OCI-LY7 (cell line): Measurements from ENCODE around the gene RELN. TPM values are rescaled to one million over a fixed set of nuclear protein-coding genes. Genes with fewer than 3 reads are reported as not detected.
"Not testable (repeated sequence)": the region's sequence is repeated elsewhere in the genome, so short reads cannot be mapped to it uniquely, and the experiment has no call there.

ENCODE experiments used
- BruUV-seq: library from RNA; stranded (reverse); fragments of 400-500 nt; replicated peaks from 2 replicates; lab custom pipeline; 2021; lab: Mats Ljungman, UMichigan
- CTCF ChIA-PET: fragments of 300-600 bp; sonication (Branson Sonifier 250); formaldehyde crosslinking; loops from one replicate; lab custom pipeline; 2022; ENCODE audit warnings: antibody characterized with exemption; ENCODE audit not compliant: unreplicated experiment; lab: Charles Lee
- POLR2A ChIA-PET: fragments of 300-600 bp; sonication (Branson Sonifier 250); formaldehyde crosslinking; loops from one replicate; lab custom pipeline; 2022; ENCODE audit warnings: antibody characterized with exemption; lab: Charles Lee
- DNase-seq: peaks from one replicate; pipeline ENCODE4 v3.0.0-alpha.2; 2015; ENCODE audit warnings: low spot score
- H2AFZ ChIP-seq: fragments of 200-600 bp; sonication (generic), shearing (Covaris generic); 2 replicates; pipeline ENCODE4 v1.6.1; 2014; ENCODE audit warnings: mild to moderate bottlenecking, antibody characterized with exemption, low read length, moderate library complexity
- H3K27ac ChIP-seq: fragments of 200-600 bp; sonication (generic); 2 replicates; pipeline ENCODE4 v1.5.1; 2014; ENCODE audit warnings: mixed run types, low read depth, mild to moderate bottlenecking, moderate library complexity, low read length, inconsistent platforms; ENCODE audit not compliant: poor library complexity, severe bottlenecking
- H3K36me3 ChIP-seq: fragments of 200-600 bp; sonication (generic); 2 replicates; pipeline ENCODE4 v1.6.1; 2014; ENCODE audit warnings: mild to moderate bottlenecking, antibody characterized with exemption, low read length, moderate library complexity, mixed read lengths; ENCODE audit not compliant: insufficient read depth
- H3K4me1 ChIP-seq: fragments of 200-600 bp; sonication (generic); 2 replicates; pipeline ENCODE4 v1.5.1; 2014; ENCODE audit warnings: mild to moderate bottlenecking, low read length; ENCODE audit not compliant: insufficient read depth, poor library complexity, severe bottlenecking
- H3K4me2 ChIP-seq: fragments of 200-600 bp; sonication (generic); 2 replicates; pipeline ENCODE4 v1.6.1; 2014; ENCODE audit warnings: mild to moderate bottlenecking, low read length
- H3K4me3 ChIP-seq: fragments of 200-600 bp; sonication (generic); 2 replicates; pipeline ENCODE4 v1.5.1; 2014; ENCODE audit warnings: mild to moderate bottlenecking, low read depth, low read length; ENCODE audit not compliant: poor library complexity, severe bottlenecking
- H3K79me2 ChIP-seq: fragments of 200-600 bp; sonication (generic); 2 replicates; pipeline ENCODE4 v1.6.1; 2016; ENCODE audit warnings: low read depth, mild to moderate bottlenecking, low read length, moderate library complexity, mixed read lengths; ENCODE audit not compliant: insufficient read depth
- H3K9me2 ChIP-seq: fragments of 200-600 bp; sonication (generic); 2 replicates; pipeline ENCODE4 v1.6.1; 2016; ENCODE audit warnings: mild to moderate bottlenecking, low read length, mixed read lengths; ENCODE audit not compliant: insufficient read depth
- H3K9me3 ChIP-seq: fragments of 200-600 bp; sonication (generic); 2 replicates; pipeline ENCODE4 v1.6.1; 2014; ENCODE audit warnings: mild to moderate bottlenecking, mixed run types, low read length, mixed read lengths
- H4K20me1 ChIP-seq: fragments of 200-600 bp; sonication (generic); 2 replicates; pipeline ENCODE4 v1.6.1; 2014; ENCODE audit warnings: mild to moderate bottlenecking, antibody characterized with exemption, low read length, moderate library complexity, mixed read lengths; ENCODE audit not compliant: insufficient read depth
- CTCF ChIP-seq: fragments of 200-600 bp; sonication (generic); conservative IDR thresholded peaks from 2 replicates; pipeline ENCODE4 v1.5.1; 2014; ENCODE audit warnings: mild to moderate bottlenecking, antibody characterized with exemption, low read length, moderate library complexity, mixed read lengths
- EZH2phosphoT487 ChIP-seq: fragments of 200-600 bp; sonication (generic); IDR thresholded peaks from 2 replicates; pipeline ENCODE4 v1.6.1; 2018; ENCODE audit warnings: low read depth, borderline replicate concordance, mild to moderate bottlenecking, mixed run types, antibody characterized with exemption, low read length, moderate library complexity, mixed read lengths
- intact Hi-C: fragments of 100-400 bp; cut with micrococcal nuclease; formaldehyde crosslinking; loops from one replicate; pipeline ENCODE4 v1.10.0; 2022; ENCODE audit not compliant: unreplicated experiment
- total RNA-seq, 2 experiments: library from RNA; depleted of rRNA in 1 of 2; stranded (reverse); fragments of >200 nt in 1 of 2; shearing (Covaris generic) in 1 of 2; gene quantifications; 2 replicates each; pipeline ENCODE4 v1.2.3, GENCODE V29; 2014 to 2022

RELN gene
- total RNA-seq, 2 experiments from 2014 or later, result not detected

DNA sequence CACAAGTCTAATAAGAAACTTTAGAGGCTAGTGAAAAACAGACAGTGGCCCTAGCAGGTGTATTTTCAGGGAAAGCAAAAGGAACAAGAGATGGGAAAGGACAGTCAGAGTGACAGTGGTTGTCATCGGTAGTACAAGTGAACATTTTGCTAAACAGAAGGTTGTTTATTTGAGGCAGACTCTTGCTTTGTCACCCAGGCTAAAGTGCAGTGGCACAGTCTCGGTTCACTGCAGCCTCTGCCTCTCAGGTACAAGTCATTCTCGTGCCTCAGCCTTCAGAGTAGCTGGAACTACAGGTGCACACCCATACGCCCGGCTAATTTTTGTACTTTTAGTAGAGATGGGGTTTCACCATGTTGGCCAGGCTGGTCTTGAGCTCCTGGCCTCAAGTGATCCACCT is 195.8 kb downstream of the RELN start:
- Histone ChIP-seq H3K4me3 (no peak overlapping the region), H3K36me3 (no peaks in the 10 kb centered on the region), H3K9me2 (no peaks in the 10 kb centered on the region), H3K4me2 (no peak overlapping the region), H3K4me1 (no peaks in the 10 kb centered on the region), H3K79me2 (no peaks in the 10 kb centered on the region), H2AFZ (no peak overlapping the region), H4K20me1 (no peaks in the 10 kb centered on the region), H3K9me3 (no peaks in the 10 kb centered on the region), H3K27ac (no peak overlapping the region)
- intact Hi-C loops, result no loop called here
- DNase-seq, result no peak
- TF ChIP-seq CTCF (no peak), EZH2phosphoT487 (no peak)
- ChIA-PET POLR2A (no interaction called here), CTCF (no interaction called here)
- no TSS peak for BruUV-seq

DNA sequence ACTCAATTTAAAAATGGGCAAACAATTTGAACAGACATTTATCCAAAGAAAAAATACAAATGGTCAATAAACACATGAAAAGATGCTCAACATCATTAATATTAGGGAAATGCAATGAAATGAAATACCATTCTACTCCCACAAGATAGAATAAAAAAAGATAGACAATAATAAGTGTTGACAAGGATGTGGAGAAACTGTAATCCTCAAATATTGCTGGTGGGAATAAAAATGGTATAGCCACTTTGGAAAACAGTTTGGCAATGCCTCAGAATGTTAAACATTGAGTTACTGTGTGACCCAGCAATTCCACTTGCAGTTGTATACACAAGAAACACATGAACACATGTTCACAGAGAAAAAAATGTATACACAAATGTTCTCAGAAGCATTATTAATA is 197.6 kb downstream of the RELN start:
- Histone ChIP-seq H2AFZ (no peak overlapping the region), H3K4me2 (no peak overlapping the region), H3K9me3 (no peaks in the 10 kb centered on the region), H3K9me2 (no peaks in the 10 kb centered on the region), H3K4me1 (no peaks in the 10 kb centered on the region), H3K27ac (no peak overlapping the region), H3K79me2 (no peaks in the 10 kb centered on the region), H3K36me3 (no peaks in the 10 kb centered on the region), H4K20me1 (no peaks in the 10 kb centered on the region), H3K4me3 (no peak overlapping the region)
- ChIA-PET POLR2A (no interaction called here), CTCF (no interaction called here)
- BruUV-seq, result no TSS peak
- no peak for DNase-seq
- intact Hi-C loops, result no loop called here
- TF ChIP-seq EZH2phosphoT487, result no peak
- TF ChIP-seq CTCF, result no peak

GRCh38 chr7:103787041-103787440 is 202.4 kb downstream of the RELN start:
- H3K79me2 ChIP-seq, H2AFZ ChIP-seq, H3K27ac ChIP-seq, H3K36me3 ChIP-seq, H3K9me2 ChIP-seq, intact Hi-C loops, H4K20me1 ChIP-seq, CTCF ChIA-PET, DNase-seq, H3K4me3 ChIP-seq, BruUV-seq, H3K9me3 ChIP-seq, H3K4me1 ChIP-seq, H3K4me2 ChIP-seq: not testable (repeated sequence)
- POLR2A ChIA-PET, result interaction anchor here (0.7 kb wide), 1 partner anchor 210 kb away, joined by 6 read pairs; no protein-coding TSS in a partner anchor
